Measurements from ENCODE around the gene C1QL1.

Gene C1QL1

GRCh38 chr17:44928950-44929720 lies 39.0 kb downstream of the C1QL1 start:
- Histone ChIP-seq H2BK120ac (ENCODE audit: low read depth, low read length) (no peak overlapping the region), H3K18ac (ENCODE audit: low read length) (no peak overlapping the region), H3K27me3 (ENCODE audit: insufficient read depth, low read length, poor library complexity) (no peaks in the 10 kb centered on the region), H3K36me3 (ENCODE audit: control insufficient read depth, insufficient read depth, low read length) (peaks cover 34% of the 10 kb centered on the region), H2BK15ac (replicated peaks; ENCODE audit: low read depth) (no peak overlapping the region), H4K5ac (ENCODE audit: low read length) (no peak overlapping the region), H3K27ac (ENCODE audit: low read depth, low read length) (no peak overlapping the region), H3K4me3 (ENCODE audit: low read length) (no peak overlapping the region), H3K4me2 (ENCODE audit: low read length) (no peak overlapping the region), H3K4me1 (ENCODE audit: control insufficient read depth, low read depth, low read length) (peaks cover 5% of the 10 kb centered on the region), H4K8ac (ENCODE audit: low read depth, low read length) (no peak overlapping the region), H3K4ac (ENCODE audit: low read depth, low read length) (no peak overlapping the region), H2BK5ac (ENCODE audit: low read length) (no peak overlapping the region), H3K79me1 (ENCODE audit: low read length) (no peaks in the 10 kb centered on the region), H2AK5ac (ENCODE audit: low read length) (no peak overlapping the region), H3K9ac (ENCODE audit: low read length) (no peak overlapping the region), H3K56ac (ENCODE audit: low read length) (no peak overlapping the region), H3K79me2 (ENCODE audit: control insufficient read depth, insufficient read depth, low read length) (no peaks in the 10 kb centered on the region), H3K23ac (ENCODE audit: low read length) (no peak overlapping the region)
- DNase-seq = no peak
- WGBS (ENCODE audit: extremely low coverage, insufficient coverage, low lambda C conversion rate) = no CpG with 5 or more reads among the region's 7 CpGs

GRCh38 chr17:44928136-44928535 lies 40.0 kb downstream of the C1QL1 start:
- no peak overlapping the region for H2AK5ac ChIP-seq (ENCODE audit: low read length)
- H2BK15ac ChIP-seq (replicated peaks; ENCODE audit: low read depth) = no peak overlapping the region
- H3K18ac ChIP-seq (ENCODE audit: low read length) = no peak overlapping the region
- H3K27me3 ChIP-seq (ENCODE audit: insufficient read depth, low read length, poor library complexity) = no peaks in the 10 kb centered on the region
- H3K4me2 ChIP-seq (ENCODE audit: low read length) = no peak overlapping the region
- H3K79me2 ChIP-seq (ENCODE audit: control insufficient read depth, insufficient read depth, low read length) = no peaks in the 10 kb centered on the region
- no peak overlapping the region for H2BK5ac ChIP-seq (ENCODE audit: low read length)
- H2BK120ac ChIP-seq (ENCODE audit: low read depth, low read length) = no peak overlapping the region
- peaks cover 5% of the 10 kb centered on the region for H3K4me1 ChIP-seq (ENCODE audit: control insufficient read depth, low read depth, low read length)
- no peaks in the 10 kb centered on the region for H3K79me1 ChIP-seq (ENCODE audit: low read length)
- no peak overlapping the region for H3K56ac ChIP-seq (ENCODE audit: low read length)
- no peak overlapping the region for H3K4me3 ChIP-seq (ENCODE audit: low read length)
- no CpG with 5 or more reads among the region's 15 CpGs for WGBS (ENCODE audit: extremely low coverage, insufficient coverage, low lambda C conversion rate)
- no peak overlapping the region for H4K5ac ChIP-seq (ENCODE audit: low read length)
- no peak overlapping the region for H3K9ac ChIP-seq (ENCODE audit: low read length)
- no peak overlapping the region for H4K8ac ChIP-seq (ENCODE audit: low read depth, low read length)
- H3K4ac ChIP-seq (ENCODE audit: low read depth, low read length) = no peak overlapping the region
- no peak for DNase-seq
- H3K36me3 ChIP-seq (ENCODE audit: control insufficient read depth, insufficient read depth, low read length) = peaks cover 30% of the 10 kb centered on the region
- no peak overlapping the region for H3K23ac ChIP-seq (ENCODE audit: low read length)
- H3K27ac ChIP-seq (ENCODE audit: low read depth, low read length) = no peak overlapping the region

GRCh38 chr17:44927696-44928095 lies 40.4 kb downstream of the C1QL1 start:
- H3K4ac ChIP-seq (ENCODE audit: low read depth, low read length) = no peak overlapping the region
- no peak overlapping the region for H3K4me2 ChIP-seq (ENCODE audit: low read length)
- peaks cover 30% of the 10 kb centered on the region for H3K36me3 ChIP-seq (ENCODE audit: control insufficient read depth, insufficient read depth, low read length)
- H3K27ac ChIP-seq (ENCODE audit: low read depth, low read length) = no peak overlapping the region
- WGBS (ENCODE audit: extremely low coverage, insufficient coverage, low lambda C conversion rate) = no CpG with 5 or more reads among the region's 3 CpGs
- H3K18ac ChIP-seq (ENCODE audit: low read length) = no peak overlapping the region
- no peak overlapping the region for H2BK120ac ChIP-seq (ENCODE audit: low read depth, low read length)
- no peak overlapping the region for H3K56ac ChIP-seq (ENCODE audit: low read length)
- no peak overlapping the region for H2BK15ac ChIP-seq (replicated peaks; ENCODE audit: low read depth)
- H3K79me1 ChIP-seq (ENCODE audit: low read length) = no peaks in the 10 kb centered on the region
- no peaks in the 10 kb centered on the region for H3K79me2 ChIP-seq (ENCODE audit: control insufficient read depth, insufficient read depth, low read length)
- peaks cover 5% of the 10 kb centered on the region for H3K4me1 ChIP-seq (ENCODE audit: control insufficient read depth, low read depth, low read length)
- no peak for DNase-seq
- no peak overlapping the region for H4K8ac ChIP-seq (ENCODE audit: low read depth, low read length)
- no peak overlapping the region for H3K23ac ChIP-seq (ENCODE audit: low read length)
- H3K27me3 ChIP-seq (ENCODE audit: insufficient read depth, low read length, poor library complexity) = no peaks in the 10 kb centered on the region
- H3K4me3 ChIP-seq (ENCODE audit: low read length) = no peak overlapping the region
- no peak overlapping the region for H2BK5ac ChIP-seq (ENCODE audit: low read length)
- no peak overlapping the region for H3K9ac ChIP-seq (ENCODE audit: low read length)
- no peak overlapping the region for H4K5ac ChIP-seq (ENCODE audit: low read length)
- H2AK5ac ChIP-seq (ENCODE audit: low read length) = no peak overlapping the region

- H2BK15ac ChIP-seq (replicated peaks; ENCODE audit: low read depth) = no peak overlapping the region
- H3K27me3 ChIP-seq (ENCODE audit: insufficient read depth, low read length, poor library complexity) = no peaks in the 10 kb centered on the region
- H2AK5ac ChIP-seq (ENCODE audit: low read length) = no peak overlapping the region
- no peak overlapping the region for H3K9ac ChIP-seq (ENCODE audit: low read length)
- H2BK5ac ChIP-seq (ENCODE audit: low read length) = no peak overlapping the region
- H3K56ac ChIP-seq (ENCODE audit: low read length) = no peak overlapping the region
- H3K23ac ChIP-seq (ENCODE audit: low read length) = no peak overlapping the region
- peaks cover 5% of the 10 kb centered on the region for H3K4me1 ChIP-seq (ENCODE audit: control insufficient read depth, low read depth, low read length)
- no peaks in the 10 kb centered on the region for H3K79me1 ChIP-seq (ENCODE audit: low read length)
- peaks cover 30% of the 10 kb centered on the region for H3K36me3 ChIP-seq (ENCODE audit: control insufficient read depth, insufficient read depth, low read length)
- WGBS (ENCODE audit: extremely low coverage, insufficient coverage, low lambda C conversion rate) = no CpG with 5 or more reads among the region's 15 CpGs
- no peak for DNase-seq
- no peak overlapping the region for H4K8ac ChIP-seq (ENCODE audit: low read depth, low read length)
- no peak overlapping the region for H3K4me3 ChIP-seq (ENCODE audit: low read length)
- no peaks in the 10 kb centered on the region for H3K79me2 ChIP-seq (ENCODE audit: control insufficient read depth, insufficient read depth, low read length)
- H3K27ac ChIP-seq (ENCODE audit: low read depth, low read length) = no peak overlapping the region
- no peak overlapping the region for H3K18ac ChIP-seq (ENCODE audit: low read length)
- no peak overlapping the region for H2BK120ac ChIP-seq (ENCODE audit: low read depth, low read length)
- H3K4me2 ChIP-seq (ENCODE audit: low read length) = no peak overlapping the region
- H3K4ac ChIP-seq (ENCODE audit: low read depth, low read length) = no peak overlapping the region
- no peak overlapping the region for H4K5ac ChIP-seq (ENCODE audit: low read length)
Observed at GRCh38 chr17:44926821-44927525, 41.1 kb downstream of the C1QL1 start.

- no peak overlapping the region for H3K56ac ChIP-seq (ENCODE audit: low read length)
- no peaks in the 10 kb centered on the region for H3K4me1 ChIP-seq (ENCODE audit: control insufficient read depth, low read depth, low read length)
Observed at GRCh38 chr17:44925731-44926697, 42.1 kb downstream of the C1QL1 start.

More at GRCh38 chr17:44925731-44926697, 42.1 kb downstream of the C1QL1 start:
- Histone ChIP-seq H3K27ac (ENCODE audit: low read depth, low read length) (no peak overlapping the region), H3K4me2 (ENCODE audit: low read length) (no peak overlapping the region), H4K8ac (ENCODE audit: low read depth, low read length) (no peak overlapping the region), H3K79me2 (ENCODE audit: control insufficient read depth, insufficient read depth, low read length) (no peaks in the 10 kb centered on the region), H2BK5ac (ENCODE audit: low read length) (no peak overlapping the region), H3K4ac (ENCODE audit: low read depth, low read length) (no peak overlapping the region), H2AK5ac (ENCODE audit: low read length) (no peak overlapping the region), H3K79me1 (ENCODE audit: low read length) (no peaks in the 10 kb centered on the region), H2BK15ac (replicated peaks; ENCODE audit: low read depth) (no peak overlapping the region), H3K27me3 (ENCODE audit: insufficient read depth, low read length, poor library complexity) (no peaks in the 10 kb centered on the region), H3K23ac (ENCODE audit: low read length) (no peak overlapping the region), H4K5ac (ENCODE audit: low read length) (no peak overlapping the region), H3K18ac (ENCODE audit: low read length) (no peak overlapping the region), H3K9ac (ENCODE audit: low read length) (no peak overlapping the region), H3K4me3 (ENCODE audit: low read length) (no peak overlapping the region), H3K36me3 (ENCODE audit: control insufficient read depth, insufficient read depth, low read length) (peaks cover 24% of the 10 kb centered on the region), H2BK120ac (ENCODE audit: low read depth, low read length) (no peak overlapping the region)
- no peak for DNase-seq
- no CpG with 5 or more reads among the region's 18 CpGs for WGBS (ENCODE audit: extremely low coverage, insufficient coverage, low lambda C conversion rate)

Measured in mesendoderm (in vitro differentiated cells).